H1 (cell line): ENCODE data around the gene RUFY2. TPM values are rescaled to one million over a fixed set of nuclear protein-coding genes. Genes with fewer than 3 reads are reported as not detected.

ENCODE experiments used
- EGR1 ChIP-seq: IDR thresholded peaks from 2 replicates; pipeline ENCODE4 v1.6.1; 2011; ENCODE audit warnings: low read depth, low read length, borderline replicate concordance
- POU5F1 ChIP-seq: IDR thresholded peaks from 2 replicates; pipeline ENCODE4 v1.6.1; 2011; ENCODE audit warnings: low read depth, mild to moderate bottlenecking, low read length, moderate library complexity
- polyA plus RNA-seq, 7 experiments: library from polyadenylated mRNA; depleted of rRNA in 3 of 7; stranded (reverse) in 5 of 7; unstranded in 2 of 7; fragments of >200 nt in 5 of 7; fragments of 200-250 nt in 2 of 7; gene quantifications; 1 replicate in 5 of 7; 2 replicates in 1 of 7; 4 replicates in 1 of 7; pipeline versions ENCODE4 v1.2.1 to v1.2.3, GENCODE V29; 2011 to 2013; ENCODE audit warnings: missing spikeins in 2 of 7, mixed read lengths in 2 of 7
- total RNA-seq: library from RNA; stranded (reverse); fragmentation: NEBNext Ultra II Directional; extraction: Animal tissue kit (Norgen Biotek cat#: 25700); gene quantifications from 2 replicates; pipeline ENCODE4 v1.2.1, GENCODE V29; 2021
- TF ChIP-seq, protein P1 (sequence below): IDR thresholded peaks from 2 replicates; pipeline ENCODE4 v1.6.1; 2011; ENCODE audit warnings: low read length, improper control_type of control experiment

The RUFY2 gene
- total and polyA plus RNA-seq, 2 of the 8 experiments (the other 6 are each of a cell fraction or from before 2014, with no cell fraction given), result 3.4 to 12.0 TPM

DNA sequence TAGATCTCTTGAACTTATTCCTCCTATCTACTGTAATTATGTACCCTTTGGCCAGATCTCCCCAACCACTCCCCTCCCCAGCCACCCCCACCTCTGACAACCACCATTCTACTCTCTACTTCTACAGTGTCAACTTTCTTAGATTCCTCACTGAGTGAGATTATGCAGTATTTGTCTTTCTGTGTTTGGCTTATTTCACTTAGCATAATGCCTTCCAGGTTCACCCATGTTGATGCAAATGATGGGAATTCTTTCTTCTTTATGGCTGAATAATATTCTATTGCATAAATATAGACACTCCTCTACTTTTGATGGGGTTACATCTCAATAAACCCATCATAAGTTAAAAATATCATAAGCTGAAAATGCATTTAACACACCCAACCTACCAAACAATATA, 96.5 kb downstream of the RUFY2 start (continued):
- TF ChIP-seq POU5F1, result no peak
- TF ChIP-seq, protein P1, sequence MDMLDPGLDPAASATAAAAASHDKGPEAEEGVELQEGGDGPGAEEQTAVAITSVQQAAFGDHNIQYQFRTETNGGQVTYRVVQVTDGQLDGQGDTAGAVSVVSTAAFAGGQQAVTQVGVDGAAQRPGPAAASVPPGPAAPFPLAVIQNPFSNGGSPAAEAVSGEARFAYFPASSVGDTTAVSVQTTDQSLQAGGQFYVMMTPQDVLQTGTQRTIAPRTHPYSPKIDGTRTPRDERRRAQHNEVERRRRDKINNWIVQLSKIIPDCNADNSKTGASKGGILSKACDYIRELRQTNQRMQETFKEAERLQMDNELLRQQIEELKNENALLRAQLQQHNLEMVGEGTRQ, result no peak
- TF ChIP-seq EGR1, result no peak
- TF ChIP-seq, all 59 proteins: peak for 0
